OCI-LY1 (cell line): ENCODE data around the gene EDN3.

ENCODE experiments used
- CTCF ChIP-seq: fragments of 200-600 bp; sonication (generic), shearing (Covaris generic); IDR thresholded peaks from 2 replicates; pipeline ENCODE4 v1.5.1; 2017; ENCODE audit warnings: mild to moderate bottlenecking, antibody characterized with exemption, low read length, moderate library complexity, mixed read lengths
- EZH2 ChIP-seq: fragments of 200-600 bp; sonication (generic), shearing (Covaris generic); IDR thresholded peaks from 2 replicates; pipeline ENCODE4 v1.8.0; 2017; ENCODE audit warnings: borderline replicate concordance, mixed run types, mild to moderate bottlenecking, antibody characterized with exemption, low read length, moderate library complexity, mixed read lengths

- TF ChIP-seq CTCF (no peak), EZH2 (no peak)
Measured at GRCh38 chr20:59316911-59317731, 16.7 kb downstream of the EDN3 start.
